OCI-LY1 (cell line): Measurements from ENCODE around the gene ERBB4.

Experiments
- CTCF ChIP-seq: fragments of 200-600 bp; sonication (generic), shearing (Covaris generic); IDR thresholded peaks from 2 replicates; pipeline ENCODE4 v1.5.1; 2017; ENCODE audit warnings: mild to moderate bottlenecking, antibody characterized with exemption, low read length, moderate library complexity, mixed read lengths
- EZH2 ChIP-seq: fragments of 200-600 bp; sonication (generic), shearing (Covaris generic); IDR thresholded peaks from 2 replicates; pipeline ENCODE4 v1.8.0; 2017; ENCODE audit warnings: borderline replicate concordance, mixed run types, mild to moderate bottlenecking, antibody characterized with exemption, low read length, moderate library complexity, mixed read lengths

DNA sequence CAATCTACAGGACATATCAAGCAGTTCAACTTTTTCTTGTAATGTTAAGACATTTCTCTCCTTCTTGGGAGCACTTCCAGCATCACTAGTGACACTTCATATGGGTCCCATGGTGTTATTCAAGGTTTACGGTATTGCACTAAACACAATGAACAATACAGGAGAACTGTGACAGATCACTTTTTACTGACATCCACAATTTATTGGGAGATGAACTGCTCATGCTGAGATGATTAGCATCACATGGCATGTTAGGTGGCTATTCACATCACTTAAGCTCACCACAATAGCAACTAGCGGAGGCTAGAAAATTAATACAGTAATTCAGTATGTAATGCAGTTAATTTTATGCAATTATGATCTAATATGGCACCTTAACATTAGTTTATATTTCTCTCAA lies 264.4 kb downstream of the ERBB4 start:
- TF ChIP-seq EZH2 = no peak
- no peak for TF ChIP-seq CTCF
